Activated T-cell treated with anti-CD3 and anti-CD28 coated beads, Interleukin-2, amount 50 U/mL, for 1 hour (primary cell): ENCODE results near the gene PLN.

Experiments
- DNase-seq: peaks from one replicate; pipeline ENCODE4 v3.0.0-alpha.2; 2020

Gene PLN

DNA sequence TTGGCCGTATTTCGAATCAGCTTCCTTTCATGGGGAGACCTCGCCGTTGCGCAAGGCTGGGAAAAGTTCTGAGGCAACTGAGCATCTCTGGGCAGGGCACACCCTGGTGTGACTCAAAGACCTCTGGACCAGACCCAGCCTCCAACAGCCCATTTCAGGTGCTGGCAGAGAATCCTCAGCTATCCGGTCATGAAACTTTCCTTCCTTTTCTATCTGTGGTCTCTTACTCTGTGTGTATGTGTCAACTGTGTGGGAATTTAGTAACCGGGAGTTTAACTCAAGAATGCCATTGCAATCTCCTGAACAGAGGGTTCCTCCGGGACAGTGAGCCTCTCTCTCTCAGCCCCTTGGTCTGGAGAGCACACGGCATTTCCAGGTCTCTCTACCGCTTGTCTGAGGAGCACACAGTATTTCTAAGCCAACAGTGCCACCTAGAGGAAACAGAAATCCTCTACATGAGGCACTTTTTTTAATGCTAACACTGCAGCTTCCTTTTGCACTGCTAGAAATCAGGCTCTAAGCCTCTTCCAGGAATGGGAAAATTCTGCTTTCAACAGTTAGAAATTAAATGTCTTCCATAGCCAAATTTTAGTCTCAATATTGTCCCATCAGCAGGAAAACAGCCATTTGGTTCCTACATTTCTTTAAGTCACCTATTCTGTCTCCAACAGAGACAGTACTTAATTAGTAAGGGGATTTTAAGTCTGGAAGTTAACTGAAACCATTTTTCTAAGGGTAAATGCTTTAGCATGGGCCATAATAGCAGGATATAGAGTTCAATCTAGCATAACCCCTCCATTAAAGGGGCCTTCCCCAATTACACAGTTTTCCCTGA is 32.7 kb downstream of the PLN start:
- no peak for DNase-seq

DNA sequence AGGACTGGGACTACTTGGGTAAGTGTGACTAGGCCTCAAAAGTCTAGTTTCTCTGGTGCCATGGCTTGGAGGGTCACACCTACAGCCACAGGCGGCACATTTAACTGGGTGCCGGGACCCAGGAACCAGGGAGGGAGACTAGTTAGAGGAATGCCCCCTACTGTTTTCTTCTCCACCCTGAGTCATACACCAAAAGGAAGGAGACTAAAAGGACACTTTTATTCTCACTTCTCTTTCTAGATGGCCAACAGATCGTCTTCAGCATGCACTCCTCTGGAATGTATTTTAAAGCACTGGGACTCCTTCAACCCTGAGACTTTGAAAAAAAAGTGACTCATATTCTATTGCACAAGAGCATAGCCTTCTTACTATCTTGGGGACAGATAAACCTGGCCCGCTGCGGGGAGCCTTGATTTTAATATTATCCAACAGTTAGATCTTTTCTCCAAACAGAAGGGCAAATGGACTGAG is 33.4 kb downstream of the PLN start:
- DNase-seq, result no peak

DNA sequence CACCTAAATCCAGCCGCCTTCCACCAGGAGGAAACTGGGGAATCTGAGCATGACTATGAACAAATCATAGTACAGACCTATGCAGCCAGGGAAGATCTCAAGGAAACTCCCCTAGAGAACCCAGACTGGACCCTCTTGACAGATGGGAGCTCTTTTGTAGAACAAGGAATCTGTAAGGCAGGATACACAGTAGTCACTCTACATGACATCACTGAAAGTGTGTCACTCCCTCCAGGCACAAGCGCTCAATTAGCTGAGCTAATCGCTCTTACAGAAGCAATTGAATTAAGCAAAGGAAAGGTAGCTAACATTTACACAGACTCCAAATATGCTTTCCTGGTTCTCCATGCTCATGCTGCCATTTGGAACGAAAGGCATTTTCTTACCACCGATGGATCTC is 36.8 kb downstream of the PLN start:
- no peak for DNase-seq

DNA sequence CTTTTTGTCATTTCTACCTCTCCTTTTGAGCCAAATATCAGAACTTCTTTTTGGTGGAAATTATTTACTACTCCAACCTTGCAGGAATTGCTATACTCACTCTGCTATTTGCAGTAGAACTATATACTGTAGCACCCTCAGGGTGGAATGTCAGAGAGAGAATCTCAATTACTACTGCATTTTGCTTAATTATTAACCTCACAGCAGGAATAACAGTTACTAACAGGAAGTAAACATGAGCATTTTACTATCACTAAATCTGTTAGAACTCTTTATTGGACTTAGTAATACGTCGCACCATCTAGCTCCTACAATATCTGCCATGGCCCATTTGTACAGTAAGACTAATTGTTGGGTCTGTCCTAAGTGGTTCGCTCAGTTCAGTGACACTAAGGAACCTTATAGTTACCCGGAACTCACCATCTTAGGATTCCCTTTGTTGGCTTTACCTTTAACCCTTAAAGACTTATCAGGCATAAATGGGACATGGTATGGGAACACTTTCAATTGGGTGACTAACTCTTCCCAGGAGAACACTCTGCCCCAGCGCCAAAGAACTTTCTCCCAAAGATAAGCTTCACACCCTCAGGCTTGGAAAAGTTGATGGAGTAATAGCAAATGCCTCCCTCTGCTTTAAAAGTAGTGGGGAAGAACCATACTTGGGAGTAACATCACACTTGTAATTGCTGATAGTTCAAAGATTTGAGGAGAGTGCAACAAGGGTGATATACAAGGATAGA is 38.8 kb downstream of the PLN start:
- no peak for DNase-seq

DNA sequence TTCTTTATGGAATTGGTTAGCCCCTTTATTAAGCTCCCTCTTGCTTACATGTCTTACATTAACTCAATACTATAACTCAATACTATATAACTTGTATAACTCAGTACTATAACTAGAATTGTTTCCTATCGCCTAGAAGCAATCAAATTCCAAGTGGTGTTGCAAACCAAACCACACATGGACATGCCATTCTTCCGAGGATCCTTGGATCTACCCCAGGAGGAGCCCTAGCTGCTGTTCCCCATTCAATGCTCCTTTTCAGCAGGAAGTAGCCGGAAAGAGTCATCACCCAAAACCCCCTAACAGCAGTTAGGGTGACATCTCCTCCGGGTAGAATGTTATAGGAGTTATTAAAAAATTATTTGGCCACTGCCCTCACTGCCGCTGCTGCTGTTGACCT is 40.5 kb downstream of the PLN start:
- DNase-seq, result no peak

DNA sequence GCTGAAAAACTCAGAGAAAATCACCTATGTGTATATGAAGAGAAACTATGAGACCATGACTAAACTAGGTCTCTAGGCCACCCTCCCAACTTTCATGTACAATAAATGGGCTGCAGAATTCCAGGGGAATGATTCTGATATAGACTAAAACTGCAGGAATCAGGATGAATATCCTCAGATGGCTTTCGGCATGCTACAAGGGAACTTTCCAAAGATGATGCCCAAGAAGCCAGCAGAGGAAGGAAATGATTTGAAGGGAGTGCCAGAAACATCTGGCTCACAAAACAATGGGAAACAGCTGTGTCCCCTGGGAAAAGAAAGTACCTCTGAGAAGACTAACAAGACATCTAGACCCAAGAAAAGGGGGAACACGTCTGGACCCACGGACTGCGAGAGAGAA is 41.1 kb downstream of the PLN start:
- DNase-seq, result no peak

DNA sequence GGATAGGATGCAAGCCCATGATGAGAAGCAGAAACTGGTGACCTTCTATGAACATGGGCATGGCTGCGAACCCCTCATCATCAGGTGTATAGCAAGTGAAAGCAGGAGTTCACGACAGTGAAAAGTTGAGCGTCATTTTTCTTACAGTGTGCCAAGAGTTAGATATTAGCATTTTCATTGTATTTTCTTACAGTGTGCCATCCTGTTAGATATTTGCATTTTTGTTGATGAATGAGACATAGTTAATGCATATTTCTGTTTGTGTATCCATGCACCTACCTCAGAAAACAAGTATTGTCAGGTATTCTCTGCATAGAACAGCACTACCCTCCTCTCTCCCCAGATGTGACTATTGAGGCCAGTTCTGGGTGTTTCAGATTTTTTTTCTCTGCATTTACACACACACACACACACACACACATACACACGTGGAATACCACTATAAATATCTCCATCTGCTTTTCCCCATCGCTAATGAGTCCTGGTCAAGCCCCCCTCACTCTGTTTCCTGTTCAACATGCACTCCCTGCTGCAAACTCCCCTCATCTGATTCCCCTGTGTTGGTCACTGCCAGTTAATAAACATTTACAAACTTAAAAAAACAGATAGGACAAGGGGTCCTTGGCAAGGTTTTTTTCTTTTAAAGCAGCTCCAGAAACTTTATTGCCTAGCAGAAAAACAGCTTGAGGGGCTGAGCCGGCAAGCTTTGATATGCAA is 41.7 kb downstream of the PLN start:
- DNase-seq, result no peak

DNA sequence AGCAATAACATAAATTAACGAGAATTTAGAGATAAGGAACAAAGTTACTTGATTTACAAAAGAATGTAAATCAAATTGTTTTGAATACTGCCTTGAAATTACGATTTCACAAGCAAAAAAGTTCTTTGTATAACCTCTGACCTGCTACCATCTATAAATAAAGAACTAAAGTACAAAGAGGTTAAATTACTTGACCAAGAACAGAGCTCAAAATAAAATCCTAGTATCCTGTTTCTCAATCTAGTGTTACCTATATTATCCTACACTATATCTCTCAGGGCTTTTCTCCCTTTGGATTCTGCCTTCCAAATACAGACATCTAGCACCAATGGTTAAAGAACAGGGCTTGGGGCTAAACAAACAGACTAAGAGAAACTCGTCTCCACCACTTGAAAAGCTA is 43.8 kb downstream of the PLN start:
- no peak for DNase-seq

DNA sequence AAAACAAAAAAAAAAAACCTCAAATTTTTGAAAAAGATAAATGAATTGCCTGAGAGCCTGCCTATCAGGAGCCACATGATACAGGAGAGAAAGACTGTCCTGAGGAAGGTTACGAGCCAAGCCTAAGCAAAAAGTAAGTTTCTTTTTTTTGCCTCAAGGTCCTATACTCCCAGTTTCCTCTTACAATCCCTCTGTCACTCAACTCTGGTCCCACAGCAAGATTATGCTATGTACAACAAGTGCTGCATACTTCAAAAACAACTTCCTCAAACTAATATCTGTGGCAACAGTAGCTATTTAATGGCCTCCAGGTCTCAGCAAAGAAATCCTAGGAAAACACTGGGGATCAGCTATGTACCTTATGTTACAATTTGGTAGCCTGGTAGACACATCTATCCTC is 46.8 kb downstream of the PLN start:
- no peak for DNase-seq

DNA sequence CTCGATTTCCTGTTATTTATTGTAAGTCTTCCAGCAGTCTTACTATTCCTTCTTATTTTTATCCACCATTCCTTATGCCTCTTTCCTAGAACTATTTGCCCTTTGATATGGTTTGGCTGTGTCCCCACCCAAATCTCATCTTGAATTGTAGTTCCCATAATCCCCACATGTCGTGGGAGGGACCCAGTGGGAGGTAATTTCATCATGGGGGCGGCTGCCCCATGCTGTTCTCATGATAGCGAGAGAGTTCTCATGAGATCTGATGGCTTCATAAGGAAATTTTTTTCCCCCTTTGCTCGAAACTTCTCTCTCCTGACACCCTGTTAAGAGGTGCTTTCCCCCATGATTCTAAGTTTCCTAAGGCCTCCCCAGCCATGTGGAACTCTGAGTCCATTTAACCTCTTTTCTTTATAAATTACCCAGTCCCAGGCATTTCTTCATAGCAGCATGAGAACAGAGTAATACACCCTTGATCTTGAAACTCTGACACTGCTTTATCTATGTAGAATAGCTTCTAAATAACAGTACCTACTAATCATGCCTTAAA is 48.8 kb downstream of the PLN start:
- DNase-seq, result no peak

DNA sequence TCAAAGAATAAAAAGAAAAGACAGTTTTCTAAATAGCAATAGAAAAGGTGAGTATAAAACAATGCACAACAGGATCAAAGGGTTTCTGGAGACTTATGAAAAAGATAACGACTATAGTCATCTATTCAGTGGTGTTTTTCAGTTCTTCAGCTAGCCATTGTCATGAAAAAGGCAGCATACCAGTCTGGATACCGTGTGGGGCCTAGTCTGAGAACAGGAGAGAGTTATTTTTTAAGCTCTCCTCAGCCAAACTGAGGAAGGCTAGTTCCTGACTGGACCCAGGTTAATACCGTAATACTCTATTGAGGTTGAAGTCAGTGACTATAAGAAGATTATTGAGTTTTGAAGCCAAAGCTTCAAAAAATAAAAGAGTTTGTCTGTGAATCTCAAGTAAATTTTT is 49.5 kb downstream of the PLN start:
- no peak for DNase-seq

DNA sequence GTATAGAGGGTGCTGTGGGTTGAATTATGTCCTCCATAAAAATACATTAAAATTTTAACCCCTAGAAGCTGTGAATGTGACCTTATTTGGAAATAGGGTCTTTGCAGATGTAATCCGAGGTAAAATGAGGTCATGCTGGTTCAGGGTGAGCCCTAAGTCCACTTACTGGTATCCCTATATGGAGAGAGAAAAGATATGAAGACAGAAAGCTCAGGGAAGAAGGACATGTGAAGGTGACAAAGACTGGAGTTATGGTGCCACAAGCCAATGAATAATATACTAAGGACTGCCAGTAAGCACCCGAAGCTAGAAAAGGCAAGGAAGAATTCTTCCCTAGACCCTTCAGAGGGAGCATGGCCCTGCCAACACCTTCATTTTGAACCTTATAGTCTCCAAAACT is 50.2 kb downstream of the PLN start:
- DNase-seq, result no peak

DNA sequence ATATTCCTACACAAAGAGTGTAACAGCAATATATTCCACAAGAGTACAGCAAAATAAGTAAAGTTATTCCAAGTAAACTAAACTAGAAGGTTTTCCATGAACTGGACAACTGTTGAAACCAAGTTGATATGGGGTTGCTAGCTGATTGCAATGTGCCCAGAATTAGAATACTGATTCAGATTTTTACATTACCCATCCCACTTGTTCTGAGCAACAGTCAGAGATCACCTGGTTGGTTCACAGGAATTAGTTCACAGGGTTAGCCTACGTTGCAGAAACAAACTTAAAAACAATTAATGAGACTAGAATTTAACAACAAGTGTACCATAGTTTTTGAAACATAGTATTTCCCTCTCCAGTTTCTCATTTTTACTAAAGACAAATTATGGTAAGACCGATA is 54.2 kb downstream of the PLN start:
- DNase-seq, result no peak

DNA sequence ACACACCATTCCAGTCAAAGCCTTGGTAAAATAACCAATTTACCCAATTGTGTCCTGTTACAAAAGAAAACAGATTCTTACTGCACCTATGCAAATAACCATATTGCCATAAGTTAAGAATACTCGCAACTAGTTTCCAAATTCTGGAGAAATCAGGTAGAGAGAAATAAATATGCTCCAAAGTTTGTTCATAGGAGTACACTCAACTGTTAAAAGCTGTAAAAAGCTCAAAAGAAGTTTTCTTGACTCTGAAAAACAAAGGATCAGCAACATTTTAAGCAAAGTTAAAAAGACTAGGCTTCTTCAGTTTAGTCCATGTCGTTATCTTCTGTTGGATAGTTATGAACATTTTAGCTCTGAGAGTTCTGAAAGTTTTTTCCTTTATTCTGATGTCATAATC is 55.3 kb downstream of the PLN start:
- DNase-seq, result no peak

DNA sequence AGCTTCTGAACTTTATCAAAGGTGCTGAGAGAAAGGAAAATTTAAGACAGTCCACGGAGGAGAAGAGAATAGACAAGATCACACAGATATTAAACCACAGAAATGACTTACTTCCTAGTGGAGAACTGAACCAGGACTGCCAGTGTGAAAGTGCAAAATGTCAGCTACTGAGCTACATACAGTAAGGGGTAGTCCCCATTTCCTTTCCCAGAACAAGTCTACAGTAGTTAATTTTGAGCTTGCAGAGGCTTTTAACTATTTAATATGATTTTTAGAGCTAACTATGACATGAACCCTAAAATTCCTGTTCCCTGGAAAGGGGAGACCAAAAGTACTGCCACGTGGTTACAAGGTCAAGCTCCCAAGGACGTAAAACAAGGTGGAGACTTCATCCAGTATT is 58.2 kb downstream of the PLN start:
- DNase-seq, result no peak

DNA sequence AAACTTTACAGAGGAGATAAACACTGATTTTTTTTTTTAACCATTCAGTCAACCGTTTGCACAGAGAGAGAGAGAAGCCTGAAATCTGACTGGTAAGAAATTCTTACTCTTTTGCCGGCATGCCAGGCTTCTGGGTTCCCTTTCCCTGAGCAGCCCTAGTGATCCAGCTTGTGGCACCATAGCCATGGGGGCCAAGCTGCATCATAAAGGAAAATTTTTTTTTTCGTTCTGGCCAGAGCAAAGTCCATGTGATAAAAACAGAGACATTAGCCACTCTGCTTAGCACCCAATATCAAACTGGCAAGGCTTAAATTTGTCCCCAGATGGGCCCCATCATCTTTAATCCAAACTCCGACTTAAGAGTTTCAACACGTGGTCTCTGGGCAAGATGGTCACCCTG is 58.8 kb downstream of the PLN start:
- no peak for DNase-seq
